B cell (primary cell): ENCODE data around the gene CYB5D1. TPM values are rescaled to one million over a fixed set of nuclear protein-coding genes. Genes with fewer than 3 reads are reported as not detected.

Source experiments
- ATAC-seq: fragments of 200-7000 bp; cut with Tn5 transposase; one replicate; pipeline ENCODE4 v1.10.0; 2021; ENCODE audit warnings: low read depth, mild to moderate bottlenecking, moderate number of reproducible peaks, moderate library complexity
- CTCF ChIA-PET: fragments of 350-600 bp; sonication (Branson Sonifier 250); formaldehyde crosslinking; loops from one replicate; lab custom pipeline; 2021; ENCODE audit warnings: antibody characterized with exemption, inconsistent platforms; lab: Charles Lee
- POLR2A ChIA-PET: fragments of 350-600 bp; sonication (Branson Sonifier 250); formaldehyde crosslinking; loops from one replicate; lab custom pipeline; 2021; ENCODE audit warnings: antibody characterized with exemption; lab: Charles Lee
- DNase-seq: peaks from one replicate; pipeline ENCODE4 v3.0.0; 2013
- H2AFZ ChIP-seq: 2 replicates; pipeline ENCODE4 v1.6.1; 2012; ENCODE audit warnings: mild to moderate bottlenecking, low read depth, low read length; ENCODE audit not compliant: insufficient read depth, poor library complexity, severe bottlenecking
- H3K27ac ChIP-seq, 2 donors: 1 replicate in 1 of 2; 2 replicates in 1 of 2; pipeline ENCODE4 v1.5.1; 2012 to 2013; ENCODE audit warnings: low read length in 2 of 2, mild to moderate bottlenecking in 2 of 2, moderate library complexity in 1 of 2
- H3K27me3 ChIP-seq, 4 experiments: fragments of 200-600 bp in 1 of 4; sonication (generic) in 1 of 4; replicated peaks in 1 of 4; 1 replicate in 2 of 4; 2 replicates in 2 of 4; pipeline versions ENCODE4 v1.6.1 to v1.7.0; 2013 to 2016; ENCODE audit warnings: low read length in 3 of 4, mild to moderate bottlenecking in 2 of 4, mixed read lengths in 1 of 4, moderate library complexity in 1 of 4; ENCODE audit not compliant: insufficient read depth in 4 of 4, control insufficient read depth in 3 of 4; ENCODE audit errors: control extremely low read depth in 1 of 4
- H3K36me3 ChIP-seq, 2 experiments: replicated peaks in 1 of 2; 1 replicate in 1 of 2; 2 replicates in 1 of 2; pipeline versions ENCODE4 v1.6.1 to v1.7.1; 2013; ENCODE audit warnings: low read length in 1 of 2; ENCODE audit not compliant: insufficient read depth in 2 of 2, control insufficient read depth in 1 of 2; ENCODE audit errors: control extremely low read depth in 1 of 2, extremely low read depth in 1 of 2
- H3K4me1 ChIP-seq, 2 donors: fragments of 200-600 bp in 1 of 2; sonication (generic) in 1 of 2; 1 replicate in 1 of 2; 2 replicates in 1 of 2; pipeline versions ENCODE4 v1.5.1 to v1.6.1; 2013 to 2017; ENCODE audit warnings: low read length in 2 of 2; ENCODE audit not compliant: control insufficient read depth in 2 of 2, insufficient read depth in 2 of 2
- H3K4me2 ChIP-seq: replicated peaks from 2 replicates; pipeline ENCODE3; 2012; ENCODE audit warnings: mild to moderate bottlenecking, low read depth, low read length; ENCODE audit not compliant: poor library complexity, severe bottlenecking
- H3K4me3 ChIP-seq, 5 experiments: fragments of 200-600 bp in 1 of 5; sonication (generic) in 1 of 5; 1 replicate in 3 of 5; 2 replicates in 2 of 5; pipeline versions ENCODE4 v1.5.1 to v1.7.0; 2011 to 2016; ENCODE audit warnings: low read length in 4 of 5, mild to moderate bottlenecking in 4 of 5, low read depth in 2 of 5, control low read depth in 1 of 5, moderate library complexity in 1 of 5; ENCODE audit not compliant: insufficient read depth in 1 of 5; ENCODE audit errors: control extremely low read depth in 1 of 5, extremely low read depth in 1 of 5
- H3K79me2 ChIP-seq: fragments of 200-600 bp; sonication (generic); one replicate; pipeline ENCODE4 v1.6.0; 2016; ENCODE audit warnings: low read length; ENCODE audit not compliant: control insufficient read depth, insufficient read depth
- H3K9ac ChIP-seq: fragments of 200-600 bp; sonication (generic); 2 replicates; pipeline ENCODE4 v1.6.1; 2017; ENCODE audit warnings: mild to moderate bottlenecking, low read length, moderate library complexity
- H3K9me3 ChIP-seq, 3 donors: one replicate each; pipeline versions ENCODE4 v1.6.1 to v1.7.1; 2013; ENCODE audit warnings: low read length in 2 of 3; ENCODE audit not compliant: control insufficient read depth in 2 of 3, insufficient read depth in 1 of 3; ENCODE audit errors: control extremely low read depth in 1 of 3
- H4K20me1 ChIP-seq: 2 replicates; pipeline ENCODE4 v1.6.0; 2012; ENCODE audit warnings: mild to moderate bottlenecking, low read length; ENCODE audit not compliant: insufficient read depth, control insufficient read depth, poor library complexity, severe bottlenecking
- H3K27ac Mint-ChIP-seq: one replicate; pipeline ENCODE4 v1.8.0; 2021; ENCODE audit warnings: mixed read lengths
- H3K27me3 Mint-ChIP-seq: one replicate; pipeline ENCODE4 v1.8.0; 2021; ENCODE audit warnings: mixed read lengths
- H3K4me1 Mint-ChIP-seq: one replicate; pipeline ENCODE4 v1.8.0; 2021; ENCODE audit warnings: mixed read lengths
- H3K4me3 Mint-ChIP-seq: one replicate; pipeline ENCODE4 v1.8.0; 2021; ENCODE audit warnings: mixed read lengths
- H3K9me3 Mint-ChIP-seq: one replicate; pipeline ENCODE4 v1.8.0; 2022; ENCODE audit warnings: mixed read lengths; ENCODE audit not compliant: insufficient read depth
- CTCF ChIP-seq: fragments of 200-600 bp; IDR thresholded peaks from one replicate; pipeline ENCODE4 v1.8.0; 2022; ENCODE audit warnings: antibody characterized with exemption, mild to moderate bottlenecking
- EZH2 ChIP-seq: IDR thresholded peaks from 2 replicates; pipeline ENCODE4 v1.6.1; 2012; ENCODE audit warnings: borderline replicate concordance, low read depth, mild to moderate bottlenecking, moderate library complexity, low read length; ENCODE audit not compliant: insufficient read depth, poor library complexity, severe bottlenecking
- WGBS: methylation state at CpG from one replicate; pipeline ENCODE4 v1.1.5; 2013; ENCODE audit warnings: missing lambda C conversion rate; ENCODE audit not compliant: insufficient coverage; 5-methylcytosine and 5-hydroxymethylcytosine counted together
- intact Hi-C: fragments of 100-400 bp; cut with micrococcal nuclease; formaldehyde crosslinking; loops from one replicate; pipeline ENCODE4 v1.10.0; 2022
- polyA plus RNA-seq: library from polyadenylated mRNA; depleted of rRNA; stranded (reverse); fragments of >200 nt; gene quantifications from 2 replicates; pipeline ENCODE4 v1.2.3, GENCODE V29; 2012
- total RNA-seq, 2 donors: library from RNA; stranded (reverse); fragments of 120-200 nt in 1 of 2; gene quantifications; 1 replicate in 1 of 2; 2 replicates in 1 of 2; pipeline versions ENCODE4 v1.2.3 to v1.2.4, GENCODE V29; 2013 to 2022

Gene CYB5D1
- total and polyA plus RNA-seq, 2 donors (not counting 1 experiment from before 2014, with no cell fraction given): 6.3 to 10.2 TPM

DNA sequence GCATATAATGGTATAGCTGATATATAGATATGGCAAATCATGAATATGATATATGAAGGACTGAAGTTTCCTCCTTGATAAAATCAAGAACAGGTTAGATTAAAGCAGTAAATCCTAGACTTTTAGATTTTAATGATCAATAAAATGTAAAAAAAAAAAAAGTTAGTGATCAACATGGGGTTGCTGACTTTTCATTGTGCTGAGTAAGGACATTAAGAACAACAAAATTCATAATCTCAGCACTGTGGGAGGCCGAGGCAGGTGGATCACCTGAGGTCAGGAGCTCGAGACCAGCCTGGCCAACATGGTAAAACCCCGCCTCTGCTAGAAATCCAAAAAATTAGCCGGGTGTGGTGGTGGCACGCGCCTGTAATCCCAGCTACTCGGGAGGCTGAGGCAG, 20.4 kb downstream of the CYB5D1 start:
- H3K27me3 ChIP-seq: no peaks in the 10 kb centered on the region
- no peak overlapping the region for H3K4me3 ChIP-seq
- no peaks in the 10 kb centered on the region for H4K20me1 ChIP-seq
- no peak overlapping the region for H3K4me2 ChIP-seq
- WGBS: 98% methylated on average over 7 of the region's 7 CpGs
- DNase-seq (no peak), ATAC-seq (no peak)
- intact Hi-C loops: no loop called here
- H3K27ac Mint-ChIP-seq: no peak overlapping the region
- H3K4me3 Mint-ChIP-seq: no peak overlapping the region
- peaks cover 5% of the 10 kb centered on the region for H3K79me2 ChIP-seq
- TF ChIP-seq CTCF (no peak), EZH2 (no peak)
- no peaks in the 10 kb centered on the region for H3K9me3 ChIP-seq
- no peaks in the 10 kb centered on the region for H3K36me3 ChIP-seq
- no peaks in the 10 kb centered on the region for H3K9me3 Mint-ChIP-seq
- no peaks in the 10 kb centered on the region for H3K27me3 Mint-ChIP-seq
- H2AFZ ChIP-seq: no peak overlapping the region
- no peak overlapping the region for H3K9ac ChIP-seq
- H3K4me1 Mint-ChIP-seq: peaks cover 6% of the 10 kb centered on the region
- H3K4me1 ChIP-seq: peaks cover 18 to 29% of the 10 kb centered on the region in 2 donors
- ChIA-PET CTCF (interaction anchor here (1.1 kb wide), 1 partner anchor 10 kb away, joined by 5 read pairs; no protein-coding TSS in a partner anchor), POLR2A (no interaction called here)
- H3K27ac ChIP-seq: no peak overlapping the region

DNA sequence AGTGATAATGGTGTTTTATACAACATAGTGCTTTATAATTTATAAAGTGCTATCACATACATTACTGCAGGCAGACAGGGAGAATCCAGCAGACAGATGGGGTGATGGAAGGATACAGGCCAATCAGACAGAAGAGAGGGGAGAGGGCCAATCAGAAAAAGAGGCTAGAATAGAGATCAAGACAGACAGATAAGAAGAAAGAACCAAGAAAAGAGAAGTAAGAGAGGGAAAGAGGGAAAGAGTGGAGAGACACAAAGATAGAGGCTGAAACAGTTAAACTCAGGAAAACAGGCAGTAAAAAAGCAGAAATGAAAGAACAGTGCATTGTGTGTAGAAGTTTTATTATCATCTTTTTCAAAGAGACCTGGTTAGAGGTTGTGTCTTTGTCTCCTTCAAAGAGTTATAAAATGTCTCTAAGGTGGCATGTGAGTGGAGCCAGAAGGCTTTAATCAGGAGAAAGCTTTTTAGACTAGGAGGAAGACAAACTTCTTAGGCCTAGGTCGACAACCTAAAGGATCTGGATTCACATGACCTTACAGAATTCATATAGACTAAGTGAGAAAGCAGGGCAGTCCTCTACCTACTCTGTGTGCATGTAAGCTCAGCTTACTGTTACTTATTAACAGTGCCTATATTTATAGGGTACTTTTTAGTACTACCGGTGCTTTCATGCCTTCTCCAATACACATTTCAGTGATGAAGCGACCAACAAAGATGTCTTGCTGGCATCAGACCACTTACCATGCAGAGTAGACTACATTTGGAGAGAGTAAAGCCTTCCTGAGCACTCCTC, 22.5 kb downstream of the CYB5D1 start:
- Histone ChIP-seq H3K27ac (peak overlapping the region in 1 of 2 donors; percentile 5), H3K4me2 (peak overlapping the region; percentile 6), H3K27me3 (no peaks in the 10 kb centered on the region), H3K9me3 (no peaks in the 10 kb centered on the region), H3K36me3 (no peaks in the 10 kb centered on the region), H3K4me3 (no peak overlapping the region), H3K79me2 (peaks cover 10% of the 10 kb centered on the region), H4K20me1 (no peaks in the 10 kb centered on the region), H2AFZ (no peak overlapping the region), H3K9ac (no peak overlapping the region), H3K4me1 (peaks cover 24 to 34% of the 10 kb centered on the region in 2 donors)
- no peaks in the 10 kb centered on the region for H3K27me3 Mint-ChIP-seq
- ChIA-PET CTCF (no interaction called here), POLR2A (no interaction called here)
- no peak overlapping the region for H3K27ac Mint-ChIP-seq
- TF ChIP-seq EZH2 (no peak), CTCF (no peak)
- WGBS: no CpG with 5 or more reads among the region's 3 CpGs
- intact Hi-C loops: loop anchor here (10.0 kb wide), 1 partner anchor 135 kb away; no protein-coding TSS in a partner anchor
- DNase-seq (no peak), ATAC-seq (no peak)
- no peaks in the 10 kb centered on the region for H3K9me3 Mint-ChIP-seq
- peaks cover 9% of the 10 kb centered on the region for H3K4me1 Mint-ChIP-seq
- no peak overlapping the region for H3K4me3 Mint-ChIP-seq
